HepG2 (cell line): ENCODE results near the gene KCNQ1OT1. TPM values are rescaled to one million over a fixed set of nuclear protein-coding genes. Genes with fewer than 3 reads are reported as not detected.

ENCODE experiments used
- CBX2 ChIP-seq, 2 experiments: fragments of 200-600 bp in 1 of 2; sonication (generic); formaldehyde crosslinking in 1 of 2; IDR thresholded peaks; 2 replicates each; pipeline versions ENCODE4 v1.7.0 to v1.8.1; 2018 to 2022; ENCODE audit warnings: low read depth in 2 of 2, low read length in 1 of 2, mild to moderate bottlenecking in 1 of 2, missing genetic modification reagents in 1 of 2
- DRAP1 ChIP-seq: IDR thresholded peaks from 2 replicates; pipeline ENCODE4 v1.6.1; 2016; ENCODE audit warnings: missing genetic modification reagents, missing compliant biosample characterization
- FOXA1 ChIP-seq, 2 experiments: fragments of 450-650 bp in 1 of 2; sonication (generic) in 1 of 2; formaldehyde crosslinking in 1 of 2; IDR thresholded peaks; 2 replicates each; pipeline versions ENCODE4 v1.4.0 to v1.6.1; 2016 to 2020; ENCODE audit warnings: missing genetic modification reagents in 1 of 2
- GATA4 ChIP-seq: sonication (generic); IDR thresholded peaks from 2 replicates; pipeline ENCODE4 v1.6.1; 2016; ENCODE audit warnings: antibody characterized with exemption, low read depth, borderline replicate concordance
- HMGXB4 ChIP-seq, 2 experiments: sonication (generic) in 1 of 2; formaldehyde crosslinking in 1 of 2; IDR thresholded peaks; 2 replicates each; pipeline versions ENCODE4 v1.4.0 to v1.6.1; 2018 to 2020; ENCODE audit warnings: missing genetic modification reagents in 2 of 2, borderline replicate concordance in 1 of 2, low read depth in 1 of 2, mild to moderate bottlenecking in 1 of 2, missing biosample characterization in 1 of 2
- MLLT10 ChIP-seq: sonication (generic); formaldehyde crosslinking; IDR thresholded peaks from 2 replicates; pipeline ENCODE4 v1.4.0; 2020; ENCODE audit warnings: missing genetic modification reagents
- MNT ChIP-seq: fragments of 450-650 bp; IDR thresholded peaks from 2 replicates; pipeline ENCODE4 v1.6.1; 2016
- MXD3 ChIP-seq: IDR thresholded peaks from 2 replicates; pipeline ENCODE4 v1.6.1; 2016; ENCODE audit warnings: mild to moderate bottlenecking, missing biosample characterization, missing genetic modification reagents
- NAIF1 ChIP-seq: sonication (generic); formaldehyde crosslinking; IDR thresholded peaks from 2 replicates; pipeline ENCODE4 v1.5.0; 2020; ENCODE audit warnings: mild to moderate bottlenecking, missing genetic modification reagents, borderline replicate concordance
- PHF20 ChIP-seq: sonication (generic); formaldehyde crosslinking; IDR thresholded peaks from 2 replicates; pipeline ENCODE4 v1.5.0; 2020; ENCODE audit warnings: mild to moderate bottlenecking, missing genetic modification reagents
- PTBP1 ChIP-seq: fragments of 200-400 bp; formaldehyde crosslinking; IDR thresholded peaks from 2 replicates; pipeline ENCODE4 v1.6.1; 2018; ENCODE audit warnings: low read length, low read depth; ENCODE audit not compliant: poor library complexity, severe bottlenecking
- ZFY ChIP-seq: sonication (generic); formaldehyde crosslinking; IDR thresholded peaks from 2 replicates; pipeline ENCODE4 v1.4.0; 2020; ENCODE audit warnings: missing genetic modification reagents
- ZMAT5 ChIP-seq: sonication (generic); formaldehyde crosslinking; IDR thresholded peaks from 2 replicates; pipeline ENCODE4 v1.5.0; 2020; ENCODE audit warnings: mild to moderate bottlenecking, low read depth, missing genetic modification reagents, borderline replicate concordance
- ZNF276 ChIP-seq: sonication (generic); formaldehyde crosslinking; IDR thresholded peaks from 2 replicates; pipeline ENCODE4 v1.4.0; 2020; ENCODE audit warnings: mild to moderate bottlenecking, low read depth, missing genetic modification reagents
- ZNF292 ChIP-seq: sonication (generic); formaldehyde crosslinking; IDR thresholded peaks from 2 replicates; pipeline ENCODE4 v1.8.1; 2022; ENCODE audit warnings: mild to moderate bottlenecking, low read depth, missing genetic modification reagents, borderline replicate concordance
- ZNF331 ChIP-seq: sonication (generic); formaldehyde crosslinking; IDR thresholded peaks from 2 replicates; pipeline ENCODE4 v1.4.0; 2020; ENCODE audit warnings: missing genetic modification reagents
- ZNF543 ChIP-seq: sonication (generic); formaldehyde crosslinking; IDR thresholded peaks from 2 replicates; pipeline ENCODE4 v1.4.0; 2020; ENCODE audit warnings: mild to moderate bottlenecking, missing genetic modification reagents
- ZNF558 ChIP-seq: sonication (generic); formaldehyde crosslinking; IDR thresholded peaks from 2 replicates; pipeline ENCODE4 v1.9.0; 2022; ENCODE audit warnings: mild to moderate bottlenecking, missing genetic modification reagents, borderline replicate concordance
- ZNF563 ChIP-seq: sonication (generic); formaldehyde crosslinking; IDR thresholded peaks from 2 replicates; pipeline ENCODE4 v1.8.0; 2022; ENCODE audit warnings: mild to moderate bottlenecking, moderate library complexity, missing genetic modification reagents
- polyA plus RNA-seq, 8 experiments: library from polyadenylated mRNA; depleted of rRNA in 3 of 8; stranded (reverse) in 7 of 8; unstranded in 1 of 8; fragments of >200 nt; fragmentation: Illumina TruSeq in 4 of 8; extraction: Trizol in 4 of 8; gene quantifications; 2 replicates each; pipeline versions ENCODE4 v1.2.1 to v1.2.3, GENCODE V29; 2011 to 2016; ENCODE audit warnings: low read depth in 4 of 8, missing spikeins in 1 of 8, mixed read lengths in 1 of 8; ENCODE audit not compliant: insufficient read depth in 1 of 8
- total RNA-seq, 5 experiments: library from RNA; depleted of rRNA; stranded (reverse); fragments of >200 nt; fragmentation: Illumina TruSeq; extraction: Trizol; gene quantifications; 2 replicates each; pipeline ENCODE4 v1.2.3, GENCODE V29; 2016; ENCODE audit warnings: low read depth in 1 of 5
- TF ChIP-seq, protein P1 (sequence below): sonication (generic); formaldehyde crosslinking; conservative IDR thresholded peaks from 2 replicates; pipeline ENCODE4 v1.4.0; 2020; ENCODE audit warnings: missing genetic modification reagents

The KCNQ1OT1 gene
- total and polyA plus RNA-seq, 2 of the 13 experiments (the other 11 are each of a cell fraction or from before 2014, with no cell fraction given): 1.3 to 18.9 TPM

- TF ChIP-seq PTBP1: no peak
- no peak for TF ChIP-seq ZNF543 (CRISPR knock-in tag)
- peak; percentile 57; the same call in 1 of the 2 replicates for TF ChIP-seq ZNF292 (CRISPR knock-in tag)
- no peak for TF ChIP-seq FOXA1 (IDR thresholded peaks at IDR 0.05)
- TF ChIP-seq FOXA1 (CRISPR knock-in tag; IDR thresholded peaks at IDR 0.05): peak; percentile 86
- peak; percentile 46 for TF ChIP-seq ZFY
- no peak for TF ChIP-seq MNT
- peak in 1 of 2 experiments; percentile 54; a peak in 2 of 4 replicates for TF ChIP-seq HMGXB4 (CRISPR knock-in tag; IDR thresholded peaks at IDR 0.05; ENCODE audit: borderline replicate concordance in 1 of 2, low read depth in 1 of 2)
- no peak; the same call in 1 of the 2 replicates for TF ChIP-seq PHF20 (CRISPR knock-in tag)
- TF ChIP-seq DRAP1: no peak
- no peak for TF ChIP-seq ZMAT5 (CRISPR knock-in tag)
- 0 out of 2 replicates have a peak, but pooled peaks have one; percentile 30 for TF ChIP-seq ZNF558 (CRISPR knock-in tag)
- no peak for TF ChIP-seq MLLT10 (CRISPR knock-in tag)
- TF ChIP-seq ZNF331 (CRISPR knock-in tag): peak; percentile 76
- TF ChIP-seq ZNF276 (CRISPR knock-in tag): peak; percentile 37; the same call in 1 of the 2 replicates
- TF ChIP-seq, protein P1, sequence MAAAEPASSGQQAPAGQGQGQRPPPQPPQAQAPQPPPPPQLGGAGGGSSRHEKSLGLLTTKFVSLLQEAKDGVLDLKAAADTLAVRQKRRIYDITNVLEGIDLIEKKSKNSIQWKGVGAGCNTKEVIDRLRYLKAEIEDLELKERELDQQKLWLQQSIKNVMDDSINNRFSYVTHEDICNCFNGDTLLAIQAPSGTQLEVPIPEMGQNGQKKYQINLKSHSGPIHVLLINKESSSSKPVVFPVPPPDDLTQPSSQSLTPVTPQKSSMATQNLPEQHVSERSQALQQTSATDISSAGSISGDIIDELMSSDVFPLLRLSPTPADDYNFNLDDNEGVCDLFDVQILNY: no peak
- TF ChIP-seq NAIF1 (CRISPR knock-in tag): no peak
- TF ChIP-seq GATA4: peak; percentile 76; the same call in 1 of the 2 replicates
- TF ChIP-seq ZNF563 (CRISPR knock-in tag): peak; percentile 26; the same call in 1 of the 2 replicates
- TF ChIP-seq CBX2 (IDR thresholded peaks at IDR 0.05; ENCODE audit: low read depth, low read length): no peak
- peak; percentile 73; the same call in 1 of the 2 replicates for TF ChIP-seq CBX2 (CRISPR knock-in tag; IDR thresholded peaks at IDR 0.05; ENCODE audit: low read depth)
- TF ChIP-seq MXD3 (CRISPR knock-in tag): no peak
Measured at GRCh38 chr11:2563213-2564007, 136.4 kb downstream of the KCNQ1OT1 start (continued).
